Ishikawa (cell line): Measurements from ENCODE around the gene NSMF.

Source experiments
- CEBPB ChIP-seq: IDR thresholded peaks from 2 replicates; pipeline ENCODE4 v1.6.1; 2012
- CREB1 ChIP-seq: IDR thresholded peaks from 2 replicates; pipeline ENCODE4 v1.6.1; 2012; ENCODE audit warnings: low read depth
- EGR1 ChIP-seq: IDR thresholded peaks from 2 replicates; pipeline ENCODE4 v1.6.1; 2012
- EP300 ChIP-seq: IDR thresholded peaks from 2 replicates; pipeline ENCODE4 v1.6.1; 2012; ENCODE audit warnings: borderline replicate concordance
- FOXM1 ChIP-seq: IDR thresholded peaks from 2 replicates; pipeline ENCODE4 v1.6.1; 2012; ENCODE audit warnings: low read depth, borderline replicate concordance
- MAX ChIP-seq: IDR thresholded peaks from 2 replicates; pipeline ENCODE4 v1.6.1; 2012
- NFIC ChIP-seq: IDR thresholded peaks from 2 replicates; pipeline ENCODE4 v1.6.1; 2012
- RAD21 ChIP-seq: IDR thresholded peaks from 2 replicates; pipeline ENCODE4 v1.6.1; 2012; ENCODE audit warnings: low read depth
- REST ChIP-seq: IDR thresholded peaks from 2 replicates; pipeline ENCODE4 v1.6.1; 2012; ENCODE audit warnings: low read depth, mild to moderate bottlenecking
- TAF1 ChIP-seq: IDR thresholded peaks from 2 replicates; pipeline ENCODE4 v1.6.1; 2012; ENCODE audit warnings: low read depth, mild to moderate bottlenecking
- TCF12 ChIP-seq: IDR thresholded peaks from 2 replicates; pipeline ENCODE4 v1.6.1; 2012; ENCODE audit warnings: low read depth
- TEAD4 ChIP-seq: IDR thresholded peaks from 2 replicates; pipeline ENCODE4 v1.6.1; 2012
- YY1 ChIP-seq: IDR thresholded peaks from 2 replicates; pipeline ENCODE4 v1.6.1; 2012; ENCODE audit warnings: low read depth
- ZBTB7A ChIP-seq: IDR thresholded peaks from 2 replicates; pipeline ENCODE4 v1.6.1; 2012; ENCODE audit warnings: low read depth
- TF ChIP-seq, protein P1 (sequence below): IDR thresholded peaks from 2 replicates; pipeline ENCODE4 v1.6.1; 2012

Gene NSMF

GRCh38 chr9:137402746-137403145 lies 56.4 kb downstream of the NSMF start:
- TF ChIP-seq ZBTB7A (no peak), CEBPB (no peak), MAX (no peak), FOXM1 (no peak), RAD21 (no peak), EP300 (no peak), TAF1 (no peak), TCF12 (no peak), TEAD4 (no peak), REST (no peak), CREB1 (no peak), EGR1 (no peak), YY1 (no peak)
- TF ChIP-seq, protein P1, sequence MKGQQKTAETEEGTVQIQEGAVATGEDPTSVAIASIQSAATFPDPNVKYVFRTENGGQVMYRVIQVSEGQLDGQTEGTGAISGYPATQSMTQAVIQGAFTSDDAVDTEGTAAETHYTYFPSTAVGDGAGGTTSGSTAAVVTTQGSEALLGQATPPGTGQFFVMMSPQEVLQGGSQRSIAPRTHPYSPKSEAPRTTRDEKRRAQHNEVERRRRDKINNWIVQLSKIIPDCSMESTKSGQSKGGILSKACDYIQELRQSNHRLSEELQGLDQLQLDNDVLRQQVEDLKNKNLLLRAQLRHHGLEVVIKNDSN = no peak

DNA sequence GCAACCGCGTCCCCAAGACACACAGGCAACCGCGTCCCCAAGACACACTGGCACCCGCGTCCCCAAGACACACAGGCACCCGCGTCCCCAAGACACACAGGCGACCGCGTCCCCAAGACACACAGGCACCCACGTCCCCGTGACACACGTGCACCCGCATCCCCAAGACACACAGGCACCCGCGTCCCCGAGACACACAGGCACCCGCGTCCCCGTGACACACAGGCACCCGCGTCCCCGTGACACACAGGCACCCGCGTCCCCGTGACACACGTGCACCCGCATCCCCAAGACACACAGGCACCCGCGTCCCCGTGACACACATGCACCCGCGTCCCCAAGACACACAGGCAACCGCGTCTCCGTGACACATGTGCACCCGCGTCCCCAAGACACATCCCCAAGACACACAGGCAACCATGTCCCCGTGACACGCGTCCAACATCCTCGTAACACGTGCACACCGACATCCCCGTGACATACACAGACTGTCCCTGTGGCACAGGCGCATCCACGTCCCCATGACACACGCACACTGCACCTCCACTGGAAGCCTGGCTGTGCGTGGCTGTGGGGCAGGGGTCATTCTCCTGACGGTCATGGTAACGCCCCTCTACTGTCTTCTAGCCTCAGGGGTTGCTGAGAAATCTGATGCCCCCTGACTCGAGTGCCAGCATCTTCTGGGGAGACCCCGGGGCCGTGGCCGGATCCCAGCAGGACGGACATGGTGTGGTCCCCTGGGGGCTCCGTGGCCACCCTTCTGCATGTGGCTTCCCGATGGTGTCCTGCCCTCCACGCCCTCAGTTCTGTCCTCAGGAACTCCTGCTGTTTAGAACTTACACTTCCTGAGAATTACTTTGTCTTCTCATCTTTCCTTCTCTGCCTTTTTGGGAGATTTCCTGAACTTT lies 60.3 kb downstream of the NSMF start:
- TF ChIP-seq TAF1 (no peak), TCF12 (no peak), TEAD4 (no peak), ZBTB7A (no peak), EGR1 (no peak), YY1 (no peak), FOXM1 (no peak), CREB1 (no peak), RAD21 (no peak), NFIC (no peak), MAX (no peak), REST (no peak), EP300 (no peak), CEBPB (no peak)
- TF ChIP-seq, protein P1 = no peak

DNA sequence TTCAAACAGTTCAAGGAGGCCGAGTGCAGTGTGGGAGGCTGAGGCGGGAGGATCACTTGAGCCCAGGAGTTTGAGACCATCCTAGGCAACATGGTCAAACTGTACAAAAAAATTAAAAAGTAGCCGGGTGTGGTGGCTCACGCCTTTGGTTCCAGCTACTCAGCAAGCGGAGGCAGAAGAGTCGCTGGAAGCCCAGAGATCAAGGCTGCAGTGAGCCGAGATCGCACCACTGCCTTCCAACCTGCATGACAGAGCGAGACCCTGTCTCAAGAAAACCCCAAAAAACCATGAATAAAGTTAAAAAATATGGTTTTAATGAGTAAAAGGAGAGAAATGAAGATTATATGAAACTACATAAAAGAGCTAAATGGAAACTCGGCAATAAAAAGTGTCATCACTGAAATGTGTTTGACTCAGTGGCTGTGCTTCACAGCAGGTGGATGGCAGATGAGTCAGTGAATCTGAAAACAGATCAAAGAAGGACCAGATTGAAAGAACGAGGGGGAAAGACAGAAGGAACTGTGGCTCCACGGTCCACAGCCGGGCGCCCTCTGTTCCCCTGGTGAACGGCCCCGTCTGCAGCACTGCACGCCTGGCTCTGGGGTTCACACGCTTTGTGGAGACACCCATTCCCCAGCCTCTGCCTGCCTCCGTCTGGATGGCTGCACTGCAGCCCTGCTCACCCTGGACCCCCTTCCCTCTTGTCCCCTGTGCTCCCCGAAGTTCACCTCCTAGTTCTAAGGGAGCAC lies 61.3 kb downstream of the NSMF start:
- TF ChIP-seq FOXM1 = no peak
- no peak for TF ChIP-seq REST
- TF ChIP-seq CEBPB = no peak
- no peak for TF ChIP-seq RAD21
- no peak for TF ChIP-seq MAX
- no peak for TF ChIP-seq NFIC
- TF ChIP-seq ZBTB7A = no peak
- TF ChIP-seq CREB1 = no peak
